Stimulated activated CD8-positive, alpha-beta memory T cell treated with anti-CD3 and anti-CD28 coated beads, Interleukin-12 subunit alpha, Interleukin-12 subunit beta, amount 100 ng/mL, for 1 hour (primary cell): Measurements from ENCODE around the gene CAPN7.

Source experiments
- DNase-seq: peaks from one replicate; pipeline ENCODE4 v3.0.0-alpha.2; 2020; ENCODE audit warnings: low read depth

CAPN7 gene

GRCh38 chr3:15199493-15200105 is 6.4 kb upstream of the CAPN7 start:
- DNase-seq: no peak

GRCh38 chr3:15204005-15204404 is 2.0 kb upstream of the CAPN7 start:
- no peak for DNase-seq

- DNase-seq: no peak
Measured at GRCh38 chr3:15205482-15205933, 538 bp upstream of the CAPN7 start.

- DNase-seq: no peak
Measured at GRCh38 chr3:15206662-15207576, 873 bp downstream of the CAPN7 start.

GRCh38 chr3:15207836-15208504 is 1.9 kb downstream of the CAPN7 start:
- no peak for DNase-seq

- DNase-seq: no peak
Measured at GRCh38 chr3:15211937-15212336, 5.9 kb downstream of the CAPN7 start.

- DNase-seq: no peak
Measured at GRCh38 chr3:15214758-15215157, 8.7 kb downstream of the CAPN7 start.

GRCh38 chr3:15215996-15216395 is 9.9 kb downstream of the CAPN7 start:
- no peak for DNase-seq

- no peak for DNase-seq
Measured at GRCh38 chr3:15216501-15216900, 10.5 kb downstream of the CAPN7 start.

GRCh38 chr3:15217011-15217671 is 11.1 kb downstream of the CAPN7 start:
- DNase-seq: no peak

- no peak for DNase-seq
Measured at GRCh38 chr3:15217841-15218267, 11.8 kb downstream of the CAPN7 start.

- no peak for DNase-seq
Measured at GRCh38 chr3:15218689-15219088, 12.6 kb downstream of the CAPN7 start.

- no peak for DNase-seq
Measured at GRCh38 chr3:15220056-15220455, 14.0 kb downstream of the CAPN7 start.

GRCh38 chr3:15220661-15221060 is 14.6 kb downstream of the CAPN7 start:
- no peak for DNase-seq

GRCh38 chr3:15221574-15222217 is 15.7 kb downstream of the CAPN7 start:
- no peak for DNase-seq

GRCh38 chr3:15223685-15224572 is 17.9 kb downstream of the CAPN7 start:
- no peak for DNase-seq

GRCh38 chr3:15228147-15228546 is 22.1 kb downstream of the CAPN7 start:
- DNase-seq: no peak

- no peak for DNase-seq
Measured at GRCh38 chr3:15229262-15229661, 23.2 kb downstream of the CAPN7 start.

GRCh38 chr3:15241341-15241740 is 35.3 kb downstream of the CAPN7 start:
- DNase-seq: no peak

GRCh38 chr3:15243822-15244482 is 37.9 kb downstream of the CAPN7 start:
- no peak for DNase-seq
